Chondrocyte (in vitro differentiated cells): ENCODE results near the gene MDC1. TPM values are rescaled to one million over a fixed set of nuclear protein-coding genes. Genes with fewer than 3 reads are reported as not detected.

Source experiments
- DNase-seq: peaks from one replicate; pipeline ENCODE4 v3.0.0; 2021; ENCODE audit warnings: mixed read lengths, low spot score
- H3K27ac Mint-ChIP-seq: one replicate; pipeline ENCODE4 v1.8.0; 2021; ENCODE audit warnings: mild to moderate bottlenecking, moderate library complexity, mixed read lengths; ENCODE audit not compliant: unreplicated experiment
- H3K27me3 Mint-ChIP-seq: 2 replicates; pipeline ENCODE4 v1.8.0; 2021; ENCODE audit warnings: low read depth, mixed read lengths
- H3K36me3 Mint-ChIP-seq: 2 replicates; pipeline ENCODE4 v1.8.0; 2021; ENCODE audit warnings: low read depth, mixed read lengths
- H3K4me1 Mint-ChIP-seq: 2 replicates; pipeline ENCODE4 v1.8.0; 2021; ENCODE audit warnings: low read depth, mild to moderate bottlenecking, mixed read lengths
- H3K4me3 Mint-ChIP-seq: one replicate; pipeline ENCODE4 v1.8.0; 2021; ENCODE audit warnings: mild to moderate bottlenecking, moderate library complexity, mixed read lengths; ENCODE audit not compliant: unreplicated experiment
- H3K9me3 Mint-ChIP-seq: 2 replicates; pipeline ENCODE4 v1.8.0; 2021; ENCODE audit warnings: low read depth, mixed read lengths
- total RNA-seq: library from RNA; stranded (reverse); gene quantifications from 3 replicates; pipeline ENCODE4 v1.2.1, GENCODE V29; 2021
- TF ChIP-seq, protein P1 (sequence below): fragments of 200-600 bp; sonication (generic); IDR thresholded peaks from 2 replicates; pipeline ENCODE4 v1.5.0; 2021; ENCODE audit warnings: antibody characterized with exemption, mild to moderate bottlenecking, moderate library complexity

MDC1 gene
- total RNA-seq, 1 donor from 2014 or later = 33.5 TPM

DNA sequence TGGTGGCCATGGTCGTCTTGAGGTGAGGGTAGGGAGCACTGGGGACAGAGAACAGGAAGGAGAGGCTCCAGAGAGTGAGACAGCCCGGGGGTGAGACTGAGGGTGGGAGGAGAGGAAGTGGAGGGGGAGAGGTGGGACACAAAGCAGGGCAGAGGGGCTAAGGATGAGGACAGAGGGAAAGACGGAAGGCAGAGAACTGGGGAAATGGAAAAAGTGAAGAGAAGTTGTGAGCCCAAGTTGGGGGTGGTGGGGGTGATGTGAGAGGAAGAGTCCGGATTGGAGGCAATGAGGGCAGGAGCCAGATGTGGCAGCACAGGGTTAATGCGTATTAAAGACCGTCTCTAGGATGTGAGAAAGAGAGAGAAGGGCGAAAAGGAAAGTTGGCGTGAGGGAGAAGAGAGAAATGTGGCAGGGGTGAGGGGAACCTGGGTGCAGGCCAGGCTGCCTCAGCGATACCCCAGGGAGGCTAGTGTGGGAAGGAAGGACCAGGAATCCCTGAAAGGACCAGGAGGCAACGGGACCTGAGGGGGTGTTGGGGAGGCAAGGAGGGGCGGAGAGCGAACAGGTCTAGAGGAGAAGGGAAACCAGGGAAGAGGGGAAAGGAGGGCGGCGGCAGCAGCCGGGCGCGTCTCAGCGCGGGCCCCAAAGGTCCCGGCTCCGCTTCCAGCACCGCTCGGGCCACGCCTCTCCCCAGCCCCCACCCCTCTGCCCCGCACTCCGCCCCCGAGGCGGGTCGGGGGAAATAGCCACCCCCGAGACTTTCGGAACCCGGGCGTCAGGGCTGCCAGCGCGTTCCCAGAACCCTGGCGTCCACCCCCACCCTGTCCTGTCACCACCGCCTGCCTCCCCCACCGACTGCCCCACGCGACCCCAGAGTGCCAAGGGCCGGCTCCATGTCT lies 30.8 kb downstream of the MDC1 start, which contains the start of gene PPP1R18:
PPP1R18 (minus strand) TSS at position 637 of the 899 bp plus-strand sequence; CDS start at position 10, 627 bp downstream.
- Mint-ChIP-seq H3K4me3 (peak within 1 kb of the TSS; percentile 99), H3K4me1 (peaks cover 64% of the 10 kb centered on the region), H3K36me3 (peaks cover 27% of the 10 kb centered on the region), H3K27ac (peak within 1 kb of the TSS; percentile 97), H3K27me3 (no peaks in the 10 kb centered on the region), H3K9me3 (no peaks in the 10 kb centered on the region)
- DNase-seq = no peak
- TF ChIP-seq, protein P1, sequence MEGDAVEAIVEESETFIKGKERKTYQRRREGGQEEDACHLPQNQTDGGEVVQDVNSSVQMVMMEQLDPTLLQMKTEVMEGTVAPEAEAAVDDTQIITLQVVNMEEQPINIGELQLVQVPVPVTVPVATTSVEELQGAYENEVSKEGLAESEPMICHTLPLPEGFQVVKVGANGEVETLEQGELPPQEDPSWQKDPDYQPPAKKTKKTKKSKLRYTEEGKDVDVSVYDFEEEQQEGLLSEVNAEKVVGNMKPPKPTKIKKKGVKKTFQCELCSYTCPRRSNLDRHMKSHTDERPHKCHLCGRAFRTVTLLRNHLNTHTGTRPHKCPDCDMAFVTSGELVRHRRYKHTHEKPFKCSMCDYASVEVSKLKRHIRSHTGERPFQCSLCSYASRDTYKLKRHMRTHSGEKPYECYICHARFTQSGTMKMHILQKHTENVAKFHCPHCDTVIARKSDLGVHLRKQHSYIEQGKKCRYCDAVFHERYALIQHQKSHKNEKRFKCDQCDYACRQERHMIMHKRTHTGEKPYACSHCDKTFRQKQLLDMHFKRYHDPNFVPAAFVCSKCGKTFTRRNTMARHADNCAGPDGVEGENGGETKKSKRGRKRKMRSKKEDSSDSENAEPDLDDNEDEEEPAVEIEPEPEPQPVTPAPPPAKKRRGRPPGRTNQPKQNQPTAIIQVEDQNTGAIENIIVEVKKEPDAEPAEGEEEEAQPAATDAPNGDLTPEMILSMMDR = no peak

DNA sequence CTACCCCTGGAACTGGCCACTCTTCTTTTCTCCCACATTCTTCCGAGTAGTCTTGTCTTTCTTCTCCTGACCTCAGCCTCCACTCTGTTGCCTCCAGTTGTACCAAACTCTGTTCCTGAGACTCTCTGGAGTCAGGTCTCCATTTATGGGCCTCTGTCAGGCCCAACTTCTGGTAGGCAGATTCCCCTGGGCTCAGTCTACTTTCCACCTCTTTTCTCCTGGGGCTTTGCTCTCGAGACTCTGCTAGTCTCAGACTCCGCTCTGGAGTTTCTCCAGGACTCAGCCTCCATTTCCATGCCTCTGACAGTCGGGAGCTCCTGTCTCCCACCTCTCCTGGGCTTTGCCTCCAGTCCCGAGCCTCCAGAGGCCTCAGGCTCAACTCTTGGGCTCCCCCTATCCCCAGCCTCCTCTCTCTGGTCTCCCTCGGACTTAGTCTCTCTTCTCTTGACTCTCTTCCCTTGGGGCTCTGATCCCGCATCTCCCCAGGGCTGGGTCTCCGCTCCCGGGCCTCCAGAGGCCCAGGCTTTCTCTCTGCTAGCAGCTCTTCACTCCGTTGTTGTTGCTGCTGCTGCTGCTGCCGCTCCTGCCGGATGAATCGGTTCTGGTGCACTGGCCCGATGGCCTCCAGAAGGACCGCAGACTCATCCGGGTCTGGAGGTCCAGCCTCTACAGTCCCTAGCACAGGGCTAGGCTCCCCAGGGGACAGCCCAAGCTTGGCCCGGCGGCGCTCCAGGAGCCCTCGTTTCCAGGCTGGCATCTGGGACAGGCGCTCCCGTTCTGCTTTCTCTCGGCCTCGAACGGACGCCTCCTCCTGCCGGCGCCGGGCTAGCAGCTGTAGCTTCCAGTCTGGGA lies 31.7 kb downstream of the MDC1 start:
- Mint-ChIP-seq H3K9me3 (no peaks in the 10 kb centered on the region), H3K4me3 (peak overlapping the region; percentile 99), H3K27me3 (no peaks in the 10 kb centered on the region), H3K36me3 (peaks cover 31% of the 10 kb centered on the region), H3K4me1 (peaks cover 66% of the 10 kb centered on the region), H3K27ac (peak overlapping the region; percentile 97)
- DNase-seq = no peak
- TF ChIP-seq, protein P1 = peak; percentile 51

DNA sequence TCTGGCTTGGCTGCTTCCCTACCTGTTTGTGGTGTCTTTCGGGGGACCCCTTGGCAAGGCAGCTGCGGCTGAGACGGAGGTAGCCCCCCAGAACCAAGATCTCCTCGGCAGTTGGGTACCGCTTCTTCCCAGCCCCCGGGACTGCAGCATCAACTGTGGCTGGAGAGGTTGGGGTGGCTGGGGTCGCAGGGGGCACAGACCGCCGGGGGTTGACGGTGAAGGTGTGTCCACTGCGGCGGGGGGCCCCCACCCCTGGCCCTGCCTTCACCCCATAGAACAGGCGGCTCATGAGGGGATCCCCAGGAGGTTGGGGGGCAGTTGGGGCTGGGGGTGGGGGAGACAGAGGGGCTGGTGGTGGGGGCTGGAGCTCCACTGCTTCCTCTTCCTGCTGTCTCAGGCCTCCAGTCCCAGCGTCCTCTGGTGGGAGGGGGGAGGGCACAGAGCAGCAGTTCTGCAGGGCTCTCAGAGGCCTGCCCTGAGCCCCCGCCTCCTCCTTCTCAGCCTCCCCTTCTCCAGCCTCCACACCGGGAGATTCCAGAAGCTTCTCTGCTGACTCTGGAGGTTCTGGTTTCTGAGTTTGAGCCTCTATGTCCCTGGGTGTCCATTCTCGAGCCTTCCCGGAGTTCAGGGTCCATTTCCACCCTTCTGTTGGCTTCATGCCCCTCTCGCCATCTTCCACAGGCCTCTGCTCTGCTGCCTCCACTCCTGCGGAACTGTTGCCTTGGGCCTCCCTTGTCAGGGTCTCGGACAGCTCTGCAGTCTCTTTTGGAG lies 32.5 kb downstream of the MDC1 start:
- Mint-ChIP-seq H3K27ac (peak overlapping the region; percentile 97), H3K4me1 (peaks cover 66% of the 10 kb centered on the region), H3K27me3 (no peaks in the 10 kb centered on the region), H3K4me3 (peak overlapping the region; percentile 99), H3K9me3 (no peaks in the 10 kb centered on the region), H3K36me3 (peaks cover 31% of the 10 kb centered on the region)
- no peak for DNase-seq
- TF ChIP-seq, protein P1 = no peak

DNA sequence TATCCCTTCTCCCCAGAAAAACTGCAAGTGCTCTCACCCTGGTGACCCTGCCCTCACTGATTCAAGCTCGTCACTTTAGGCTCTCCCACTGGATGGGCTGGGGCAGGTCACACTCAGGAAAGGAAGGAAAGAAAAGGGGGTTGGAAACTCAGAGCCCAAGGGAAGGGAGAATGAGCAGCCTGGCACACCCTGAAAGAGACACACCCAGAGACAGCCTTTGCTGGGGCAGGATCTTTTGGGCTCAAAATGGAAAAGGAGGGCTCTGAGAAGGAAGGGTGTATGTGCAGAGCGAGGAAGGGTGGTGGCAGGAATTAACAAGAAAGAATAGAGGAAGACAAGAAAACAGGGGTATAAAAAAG lies 33.1 kb downstream of the MDC1 start:
- no peaks in the 10 kb centered on the region for H3K9me3 Mint-ChIP-seq
- DNase-seq = no peak
- peaks cover 32% of the 10 kb centered on the region for H3K36me3 Mint-ChIP-seq
- peaks cover 66% of the 10 kb centered on the region for H3K4me1 Mint-ChIP-seq
- H3K27me3 Mint-ChIP-seq = no peaks in the 10 kb centered on the region
- H3K4me3 Mint-ChIP-seq = peak overlapping the region; percentile 99
- H3K27ac Mint-ChIP-seq = peak overlapping the region; percentile 97
- TF ChIP-seq, protein P1 = no peak
